Measurements from ENCODE around the gene ITGAE.

DNA sequence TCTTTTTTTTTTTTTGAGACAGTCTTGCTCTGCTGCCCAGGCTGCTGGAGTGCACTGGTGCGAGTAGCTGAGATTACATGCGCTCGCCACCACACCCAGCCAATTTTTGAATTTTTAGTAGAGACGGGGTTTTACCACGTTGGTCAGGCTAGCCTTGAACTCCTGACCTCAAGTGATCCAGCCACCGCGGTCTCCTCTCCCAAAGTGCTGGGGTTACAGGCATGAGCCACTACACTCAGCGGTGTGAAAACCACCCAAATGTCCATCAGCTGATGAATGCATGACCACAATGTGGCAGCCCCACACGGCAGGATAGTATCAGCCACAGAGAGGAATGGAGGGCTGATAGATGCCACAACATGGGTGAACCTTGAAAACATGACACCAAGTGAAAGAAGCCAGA lies 107.2 kb downstream of the ITGAE start:
- TF ChIP-seq POLR2A (IDR thresholded peaks at IDR 0.05) = no peak
- TF ChIP-seq, protein P1, sequence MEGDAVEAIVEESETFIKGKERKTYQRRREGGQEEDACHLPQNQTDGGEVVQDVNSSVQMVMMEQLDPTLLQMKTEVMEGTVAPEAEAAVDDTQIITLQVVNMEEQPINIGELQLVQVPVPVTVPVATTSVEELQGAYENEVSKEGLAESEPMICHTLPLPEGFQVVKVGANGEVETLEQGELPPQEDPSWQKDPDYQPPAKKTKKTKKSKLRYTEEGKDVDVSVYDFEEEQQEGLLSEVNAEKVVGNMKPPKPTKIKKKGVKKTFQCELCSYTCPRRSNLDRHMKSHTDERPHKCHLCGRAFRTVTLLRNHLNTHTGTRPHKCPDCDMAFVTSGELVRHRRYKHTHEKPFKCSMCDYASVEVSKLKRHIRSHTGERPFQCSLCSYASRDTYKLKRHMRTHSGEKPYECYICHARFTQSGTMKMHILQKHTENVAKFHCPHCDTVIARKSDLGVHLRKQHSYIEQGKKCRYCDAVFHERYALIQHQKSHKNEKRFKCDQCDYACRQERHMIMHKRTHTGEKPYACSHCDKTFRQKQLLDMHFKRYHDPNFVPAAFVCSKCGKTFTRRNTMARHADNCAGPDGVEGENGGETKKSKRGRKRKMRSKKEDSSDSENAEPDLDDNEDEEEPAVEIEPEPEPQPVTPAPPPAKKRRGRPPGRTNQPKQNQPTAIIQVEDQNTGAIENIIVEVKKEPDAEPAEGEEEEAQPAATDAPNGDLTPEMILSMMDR (IDR thresholded peaks at IDR 0.05) = no peak
